ENCODE results near the gene RASA3. TPM values are rescaled to one million over a fixed set of nuclear protein-coding genes. Genes with fewer than 3 reads are reported as not detected.
A peak's percentile ranks its signal among the peaks of the same experiment; 100 is the strongest.

Gene RASA3
- total and polyA plus RNA-seq, 2 of the 4 experiments (the other 2 are of a cell fraction) = 21.0 to 31.4 TPM

GRCh38 chr13:114053026-114053425 lies 79.4 kb downstream of the RASA3 start:
- Histone ChIP-seq H4K91ac (ENCODE audit: insufficient read depth, low read depth, low read length) (no peak overlapping the region), H3K79me1 (ENCODE audit: low read depth in 1 of 2, low read length in 2 of 2) (peaks cover 22 to 83% of the 10 kb centered on the region in 2 experiments), H3K23ac (ENCODE audit: low read depth, low read length) (peak overlapping the region; percentile 64; the same call in 1 of the 2 replicates), H2AK5ac (ENCODE audit: low read depth, low read length) (no peak overlapping the region), H2BK15ac (ENCODE audit: low read depth, low read length) (no peak overlapping the region), H3K9me3 (ENCODE audit: control insufficient read depth, insufficient read depth, low read length) (no peaks in the 10 kb centered on the region), H4K8ac (ENCODE audit: low read depth in 2 of 2, low read length in 2 of 2) (peak overlapping the region in 1 of 2 experiments; percentile 77; a peak in 2 of 4 replicates), H3K9ac (ENCODE audit: low read depth, low read length) (0 out of 2 replicates have a peak overlapping the region, but pooled peaks have one; percentile 31), H3K56ac (ENCODE audit: extremely low read depth, insufficient read depth, low read length) (no peak overlapping the region), H3K14ac (replicated peaks; ENCODE audit: low read depth, low read length) (peak overlapping the region; percentile 83), H2AFZ (replicated peaks; ENCODE audit: low read length, poor library complexity) (peak overlapping the region; percentile 24), H2BK5ac (ENCODE audit: low read depth, low read length, poor library complexity, severe bottlenecking) (peak overlapping the region; percentile 18), H2BK20ac (ENCODE audit: low read depth, low read length) (peak overlapping the region; percentile 26; the same call in 1 of the 2 replicates), H3K4me2 (ENCODE audit: low read depth, low read length) (0 out of 2 replicates have a peak overlapping the region, but pooled peaks have one; percentile 33), H3K27me3 (ENCODE audit: control insufficient read depth, insufficient read depth, low read length) (no peaks in the 10 kb centered on the region), H4K20me1 (ENCODE audit: insufficient read depth, low read length) (peaks cover 63% of the 10 kb centered on the region), H3K18ac (ENCODE audit: low read depth, low read length) (0 out of 2 replicates have a peak overlapping the region, but pooled peaks have one; percentile 14), H3K4ac (ENCODE audit: low read depth, low read length) (peak overlapping the region; percentile 64; the same call in 1 of the 2 replicates), H3K36me3 (ENCODE audit: control insufficient read depth, insufficient read depth, low read length) (peaks cover 45% of the 10 kb centered on the region), H2AK9ac (replicated peaks; ENCODE audit: low read depth, low read length, poor library complexity) (peak overlapping the region; percentile 88), H3K27ac (ENCODE audit: insufficient read depth, low read length) (peak overlapping the region; percentile 29; the same call in 1 of the 2 replicates), H3K4me3 (ENCODE audit: insufficient read depth, low read depth, low read length) (no peak overlapping the region), H3K9me1 (ENCODE audit: insufficient read depth, low read length) (peaks cover 19% of the 10 kb centered on the region), H2BK120ac (ENCODE audit: low read depth, low read length) (peak overlapping the region; percentile 32; the same call in 1 of the 2 replicates), H4K5ac (ENCODE audit: low read depth, low read length) (0 out of 2 replicates have a peak overlapping the region, but pooled peaks have one; percentile 8), H3K4me1 (ENCODE audit: control insufficient read depth, insufficient read depth, low read length) (peaks cover 6% of the 10 kb centered on the region)
- ATAC-seq (ENCODE audit: low read depth) (peak; percentile 91), DNase-seq (peak; percentile 79)
- WGBS, 2 experiments (ENCODE audit: extremely low coverage in 2 of 2, insufficient read length in 1 of 2) = 89% methylated on average over 3 of the region's 14 CpGs; no CpG with 5 or more reads in 1 of the 2 experiments
- intact Hi-C loops (cut with micrococcal nuclease) = no loop called here
- BruUV-seq (replicated peaks) = no TSS peak
- TF ChIP-seq MXI1 (IDR thresholded peaks at IDR 0.05; ENCODE audit: borderline replicate concordance, low read depth, low read length) (peak; percentile 63; the same call in 1 of the 2 replicates), FOS (IDR thresholded peaks at IDR 0.05; ENCODE audit: low read depth, low read length) (peak; percentile 59), ELK1 (IDR thresholded peaks at IDR 0.05; ENCODE audit: borderline replicate concordance, low read depth, low read length) (no peak), RAD21 (IDR thresholded peaks at IDR 0.05; ENCODE audit: low read length) (peak; percentile 27; the same call in 1 of the 2 replicates), NFE2L2 (IDR thresholded peaks at IDR 0.05; ENCODE audit: low read depth, low read length) (no peak), RCOR1 (IDR thresholded peaks at IDR 0.05; ENCODE audit: insufficient replicate concordance, low read length) (no peak), CHD1 (IDR thresholded peaks at IDR 0.05; ENCODE audit: low read depth, low read length) (no peak), SMC3 (IDR thresholded peaks at IDR 0.05; ENCODE audit: low read depth, low read length) (no peak), RFX5 (IDR thresholded peaks at IDR 0.05; ENCODE audit: low read depth, low read length) (no peak), CTCF (conservative IDR thresholded peaks at IDR 0.05; ENCODE audit: low read depth, low read length) (no peak), POLR2A (IDR thresholded peaks at IDR 0.05; ENCODE audit: low read depth, low read length) (no peak)
- dilution Hi-C loops (cut with HindIII; ENCODE audit: low sequenced_read_pairs, unreplicated experiment) = no loop called here
- in situ Hi-C loops (cut with MboI; ENCODE audit: low sequenced_read_pairs) = no loop called here
- CTCF ChIA-PET = no interaction called here
- POLR2A ChIA-PET (ENCODE audit: unreplicated experiment) = no interaction called here

All from IMR-90 (cell line).